Hepatic stellate cell (primary cell): Measurements from ENCODE around the gene PDIA5.

ENCODE experiments used
- DNase-seq: peaks from one replicate; pipeline ENCODE4 v3.0.0; 2011; ENCODE audit warnings: low spot score

Gene PDIA5

DNA sequence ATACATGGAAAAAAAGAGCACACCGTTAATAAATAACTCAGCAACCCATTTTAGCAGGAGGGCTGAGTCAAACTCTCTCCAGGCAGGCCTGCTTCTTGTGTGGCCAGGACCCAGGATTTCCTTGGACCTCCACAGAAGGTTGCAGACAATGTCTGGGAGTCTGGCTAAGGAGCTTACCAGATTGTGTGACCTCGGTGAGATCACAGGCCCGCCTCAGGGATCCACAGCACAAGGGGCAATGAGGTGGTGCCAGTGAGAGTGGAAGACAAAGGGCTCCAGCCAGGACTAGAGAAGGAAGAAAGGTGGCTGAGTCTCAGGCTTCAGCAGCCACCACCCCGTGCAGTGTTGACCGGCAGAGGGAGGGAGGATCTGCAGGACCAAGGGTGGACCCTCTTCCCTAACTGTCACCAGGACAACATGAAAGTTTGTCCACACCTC is 102.7 kb downstream of the PDIA5 start:
- DNase-seq, result no peak

DNA sequence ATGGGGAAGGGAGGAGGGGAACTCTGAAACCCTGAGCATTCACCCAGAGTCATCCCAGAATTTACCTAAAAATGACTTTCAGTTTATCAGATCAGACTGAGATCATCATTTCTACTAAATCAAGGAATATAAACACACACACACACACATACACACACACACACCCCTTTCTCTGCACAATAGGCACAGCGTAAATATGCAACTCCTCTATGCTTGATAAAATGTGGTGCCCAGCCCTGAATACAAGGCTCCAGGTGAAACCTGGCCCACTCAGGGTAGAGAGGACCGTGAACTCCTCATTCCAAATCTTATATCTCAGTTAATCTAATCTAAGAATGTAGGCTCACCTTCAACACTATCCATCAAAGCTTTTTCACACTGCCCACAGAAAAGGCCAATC is 103.1 kb downstream of the PDIA5 start:
- no peak for DNase-seq

DNA sequence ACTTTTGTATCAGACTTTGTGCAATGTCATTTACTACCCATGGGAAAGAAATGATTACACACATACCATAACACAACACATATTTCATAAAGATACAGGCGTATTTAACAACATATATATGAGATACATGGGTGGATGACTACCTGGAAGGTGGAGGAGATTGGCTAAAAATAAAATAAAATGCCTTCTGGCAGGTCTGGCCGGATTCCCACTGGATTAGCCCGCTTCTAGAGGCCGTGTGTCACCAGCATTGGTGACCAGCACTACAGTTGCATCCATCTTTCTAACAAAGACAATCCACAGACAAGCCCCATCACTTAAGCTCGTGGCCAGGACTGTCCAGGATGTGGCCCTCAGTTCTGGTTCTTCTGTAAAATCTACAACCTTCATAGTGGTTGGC is 114.0 kb downstream of the PDIA5 start:
- DNase-seq, result no peak

DNA sequence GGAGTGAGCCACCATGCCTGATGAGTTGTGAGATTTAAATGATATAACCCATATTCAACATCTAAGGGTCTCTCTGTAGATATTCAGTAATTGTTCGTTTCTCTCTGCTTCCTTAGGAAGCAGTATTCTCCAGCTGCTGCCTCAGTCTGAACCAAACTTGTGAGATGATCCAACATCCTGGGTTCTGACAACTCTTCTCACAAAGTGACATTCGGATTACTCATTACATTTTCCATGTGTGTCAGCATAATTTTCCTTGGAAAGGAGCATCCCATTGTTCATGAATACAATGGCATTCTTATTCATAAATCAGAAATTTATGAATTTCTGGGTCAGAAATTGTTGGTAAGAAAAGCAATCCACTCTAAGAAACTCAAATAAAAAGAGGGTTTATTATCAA is 119.9 kb downstream of the PDIA5 start:
- no peak for DNase-seq

DNA sequence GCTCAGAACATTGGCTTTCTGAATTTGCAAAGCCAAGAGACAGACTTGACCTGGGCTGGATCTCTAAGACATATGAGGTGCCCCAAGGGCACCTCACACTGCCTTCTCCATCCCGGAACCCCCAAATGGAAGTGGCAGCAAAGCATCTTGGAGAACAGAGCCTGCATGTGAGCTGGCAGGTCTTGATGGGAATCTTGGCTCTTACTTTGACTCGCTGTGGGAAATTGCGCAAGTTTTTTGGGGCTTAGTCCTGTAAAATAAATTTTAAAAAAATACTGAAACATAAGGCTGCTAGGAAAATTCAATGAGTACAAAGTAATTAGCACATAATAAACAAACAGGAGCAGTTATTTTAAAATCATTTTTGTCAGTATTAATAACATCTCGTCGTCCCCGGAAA is 121.2 kb downstream of the PDIA5 start:
- no peak for DNase-seq

DNA sequence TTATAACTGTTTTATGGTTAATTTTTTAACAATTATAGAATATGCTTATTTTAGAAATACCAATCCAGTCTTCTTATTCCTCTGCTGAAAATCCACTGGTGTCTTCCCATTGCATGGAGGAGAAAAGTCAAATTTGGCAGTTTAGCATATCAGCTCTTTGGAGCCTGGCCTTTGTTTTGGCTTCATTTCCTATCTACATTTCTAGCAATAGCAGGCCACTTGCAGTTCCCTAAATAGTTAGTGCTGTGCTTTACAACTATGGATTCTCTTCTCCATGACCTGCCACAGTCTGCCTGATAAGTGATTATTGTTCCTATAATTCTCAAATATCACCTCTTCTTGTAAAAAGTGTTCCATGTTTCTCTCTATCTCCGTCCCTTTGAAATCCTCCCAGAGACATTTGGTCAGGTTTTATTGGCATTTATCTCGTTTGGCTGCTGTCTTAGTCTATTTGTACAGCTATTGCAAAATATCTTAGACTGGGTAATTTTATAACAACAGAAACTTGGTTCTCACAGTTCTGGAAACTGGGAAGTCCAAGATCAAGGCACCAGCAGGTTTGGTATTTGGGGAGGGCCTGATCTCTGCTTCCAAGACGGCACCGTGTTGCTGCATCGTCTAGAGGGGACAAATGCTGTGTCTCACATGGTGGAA is 126.8 kb downstream of the PDIA5 start:
- DNase-seq, result no peak

DNA sequence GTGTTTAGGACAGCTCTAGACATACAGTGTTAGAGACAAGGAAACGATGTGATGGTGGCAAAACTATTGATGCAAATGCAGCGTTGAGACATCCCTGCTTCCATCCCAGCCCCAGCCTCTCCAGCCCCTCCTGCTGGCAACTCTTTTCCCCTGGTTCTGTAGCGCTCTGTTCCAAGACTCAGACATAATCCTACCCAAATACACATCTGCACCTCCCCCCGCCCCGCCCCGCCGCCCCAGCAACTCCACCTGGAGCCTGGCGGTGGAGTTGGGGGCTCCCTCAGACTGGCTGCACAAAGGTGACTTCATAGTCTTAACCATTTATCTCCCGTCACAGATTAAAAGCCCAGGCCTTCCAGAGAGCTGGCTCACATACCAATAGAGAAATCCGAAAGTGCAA is 127.7 kb downstream of the PDIA5 start:
- DNase-seq, result peak; percentile 9

DNA sequence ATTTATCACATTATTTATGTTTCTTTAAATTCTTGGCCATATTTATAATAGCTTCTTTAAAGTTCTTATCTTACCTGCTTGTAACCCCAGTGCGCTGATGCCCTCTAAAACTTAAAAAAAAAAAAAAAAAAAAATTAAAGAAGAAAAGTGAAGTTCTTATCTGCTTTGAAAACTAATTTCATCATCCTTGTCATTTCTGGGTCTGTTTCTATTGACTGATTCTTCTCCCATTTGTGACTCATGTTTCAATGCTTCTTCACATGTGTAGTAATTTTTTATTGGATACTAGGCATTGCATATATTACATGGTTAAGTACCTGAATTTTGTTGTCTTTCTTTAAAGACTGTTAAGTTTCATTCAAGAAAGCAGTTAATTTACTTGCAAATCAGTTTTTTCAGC is 131.5 kb downstream of the PDIA5 start:
- DNase-seq, result no peak

DNA sequence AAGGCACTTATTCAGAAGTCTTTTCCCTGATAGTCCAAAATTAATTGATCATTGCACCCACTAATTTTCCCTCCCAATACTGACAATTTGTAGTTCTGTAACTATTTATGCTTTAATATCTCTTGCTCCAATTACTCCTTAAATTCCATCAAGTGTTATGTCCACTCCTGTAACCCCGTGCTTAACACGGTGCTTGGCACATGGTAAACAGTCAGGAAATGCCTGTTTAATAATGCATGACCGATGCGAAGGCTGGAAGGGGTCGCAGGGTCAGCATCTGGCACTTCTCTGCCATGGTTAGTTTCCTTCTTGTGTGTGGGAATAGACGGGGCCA is 134.4 kb downstream of the PDIA5 start:
- no peak for DNase-seq

DNA sequence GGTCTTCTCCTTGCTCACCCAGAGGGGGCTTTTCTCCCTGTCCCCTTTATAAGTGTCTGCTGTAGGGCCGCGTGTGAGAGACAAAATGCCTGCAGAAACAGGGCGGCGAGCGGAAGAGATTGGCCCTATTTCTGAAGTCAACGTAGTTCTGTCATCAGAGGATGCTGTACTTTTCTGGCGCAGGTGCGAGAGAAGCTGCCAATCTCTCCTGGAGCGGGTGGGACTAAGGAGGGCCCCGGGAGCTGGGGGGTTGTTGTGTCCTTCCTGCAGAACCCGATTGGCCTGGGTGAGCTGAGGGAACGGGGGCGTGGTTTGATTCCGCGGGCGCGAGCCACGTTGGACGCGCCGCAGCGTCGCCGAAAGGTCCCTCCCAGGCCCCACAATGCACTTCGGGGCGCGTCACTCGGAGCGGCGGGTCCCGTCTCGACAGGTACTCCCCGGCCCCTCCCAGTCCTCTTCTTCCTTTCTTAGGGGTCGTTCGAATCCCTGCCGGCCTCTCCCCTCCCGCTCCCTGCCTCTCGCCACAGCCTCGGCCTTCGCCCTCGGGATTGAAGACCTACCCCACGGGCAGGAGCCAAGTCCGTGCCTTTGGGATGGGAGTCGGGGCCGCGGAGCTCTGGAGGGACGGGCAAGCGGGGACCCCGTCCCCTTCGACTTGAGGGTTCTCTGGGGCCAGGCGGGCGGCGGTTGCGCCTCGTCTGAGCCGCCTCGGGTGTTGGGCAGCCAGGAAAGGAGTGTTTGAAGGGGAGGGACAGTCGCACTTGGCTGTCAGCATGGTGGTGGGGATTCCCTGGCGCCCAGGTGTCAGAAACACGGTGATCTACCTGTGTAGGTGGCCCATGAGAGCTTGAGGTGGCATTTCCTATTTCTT is 135.0 kb downstream of the PDIA5 start, which contains the start of gene SEC22A:
TSS of gene SEC22A (plus strand) at position 387 of the 871 bp plus-strand sequence. CDS start 7,275 bp downstream, outside the sequence.
- peak; percentile 93 for DNase-seq

DNA sequence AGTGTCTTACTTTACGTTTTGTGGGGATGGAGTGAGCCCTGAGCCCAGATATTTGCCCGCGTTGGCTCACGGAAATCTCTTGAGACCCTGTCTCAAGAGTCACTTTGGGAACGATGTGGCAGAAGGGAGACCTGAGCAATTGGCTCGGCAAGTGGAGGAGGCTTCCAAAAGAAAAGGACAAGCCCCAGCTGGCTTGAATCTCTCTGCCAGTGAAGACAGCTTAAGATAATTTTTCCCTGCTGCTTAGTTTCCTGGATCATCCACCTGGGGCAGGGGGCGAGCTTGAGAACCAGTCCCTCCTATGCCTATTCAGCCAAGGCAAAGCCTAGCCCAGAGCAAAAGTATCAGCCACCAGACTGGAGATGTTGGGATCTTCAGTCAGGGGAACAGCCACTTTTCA is 135.6 kb downstream of the PDIA5 start:
- peak; percentile 14 for DNase-seq
